ENCODE data around the gene SLC32A1. TPM values are rescaled to one million over a fixed set of nuclear protein-coding genes. Genes with fewer than 3 reads are reported as not detected.

SLC32A1 gene
- total RNA-seq, 1 experiment from 2014 or later: 0.24 TPM

DNA sequence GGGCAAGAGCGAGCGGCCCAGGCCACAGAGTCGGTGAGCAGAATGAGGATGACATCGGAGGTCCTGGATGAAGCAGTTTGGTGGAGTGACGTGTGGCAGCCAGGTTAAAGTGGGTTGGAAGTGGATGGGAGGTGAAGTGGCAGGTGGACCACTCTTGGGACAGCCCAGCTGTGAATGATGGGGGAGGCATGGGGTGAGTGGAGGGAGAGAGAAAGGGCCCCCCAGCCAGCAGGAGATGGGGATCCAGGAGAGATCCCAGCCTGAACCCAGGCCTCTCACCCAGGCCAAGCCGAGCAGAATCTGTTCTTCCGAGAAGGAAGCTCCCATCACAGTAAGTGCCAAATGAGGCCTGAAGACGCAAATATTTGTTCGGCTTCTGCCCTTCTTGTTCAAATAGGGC lies 27.0 kb upstream of the SLC32A1 start:
- no peaks in the 10 kb centered on the region for H4K20me1 ChIP-seq (ENCODE audit: control insufficient read depth, insufficient read depth, insufficient read length)
- DNase-seq: no peak
- no peaks in the 10 kb centered on the region for H3K36me3 Mint-ChIP-seq (ENCODE audit: insufficient read depth in 1 of 3, low read depth in 3 of 3)
- no peaks in the 10 kb centered on the region for H3K27me3 ChIP-seq (ENCODE audit: insufficient read depth, low read length)
- no peak overlapping the region for H2BK12ac ChIP-seq (ENCODE audit: insufficient read length, low read depth, low read length)
- H3K27ac ChIP-seq (ENCODE audit: insufficient read length, low read depth, low read length): no peak overlapping the region
- no peaks in the 10 kb centered on the region for H3K23me2 ChIP-seq (ENCODE audit: insufficient read length, low read depth, low read length, poor library complexity, severe bottlenecking)
- H3T11ph ChIP-seq (ENCODE audit: low read length): no peak overlapping the region
- H3K4ac ChIP-seq (ENCODE audit: low read depth, low read length): no peak overlapping the region
- no peak overlapping the region for H4K5ac ChIP-seq (ENCODE audit: insufficient read length, low read depth, low read length)
- H3K79me2 ChIP-seq (ENCODE audit: insufficient read depth, low read length): no peaks in the 10 kb centered on the region
- H3K27ac Mint-ChIP-seq: no peak overlapping the region
- TF ChIP-seq CTCF (conservative IDR thresholded peaks at IDR 0.05): no peak
- H2AFZ ChIP-seq (ENCODE audit: low read length): no peak overlapping the region
- H3K4me3 Mint-ChIP-seq: no peak overlapping the region
- no peaks in the 10 kb centered on the region for H3K9me3 Mint-ChIP-seq
- no peak overlapping the region for H3K23ac ChIP-seq (ENCODE audit: insufficient read length, low read depth, low read length)
- no peak overlapping the region for H2BK15ac ChIP-seq (ENCODE audit: low read depth, low read length)
- H4K8ac ChIP-seq (replicated peaks; ENCODE audit: insufficient read length, low read depth, low read length): no peak overlapping the region
- no CpG with 5 or more reads among the region's 9 CpGs for WGBS (ENCODE audit: extremely low coverage, insufficient read length, low lambda C conversion rate)
- no peak overlapping the region for H3K18ac ChIP-seq (ENCODE audit: insufficient read length, low read depth, low read length)
- H3K56ac ChIP-seq (ENCODE audit: insufficient read length, low read depth, low read length): no peak overlapping the region
- no peaks in the 10 kb centered on the region for H3K9me3 ChIP-seq (ENCODE audit: control insufficient read depth, low read depth, low read length)
- H3K9ac ChIP-seq (ENCODE audit: extremely low read depth, insufficient read length, low read length): no peak overlapping the region
- peaks cover 6 to 7% of the 10 kb centered on the region in 2 experiments; a peak in 3 of 4 replicates for H3K4me1 Mint-ChIP-seq
- H3K4me1 ChIP-seq (ENCODE audit: insufficient read depth, low read length): no peaks in the 10 kb centered on the region; the same call in 1 of the 2 replicates
- no peak overlapping the region for H3K14ac ChIP-seq (ENCODE audit: insufficient read depth, low read length)
- no peaks in the 10 kb centered on the region for H3K79me1 ChIP-seq (ENCODE audit: insufficient read depth, low read depth, low read length, poor library complexity, severe bottlenecking)
- no peak overlapping the region for H2AK5ac ChIP-seq (ENCODE audit: insufficient read length, low read length)
- no peak overlapping the region for H2BK5ac ChIP-seq (ENCODE audit: insufficient read length, low read length)
- no peak overlapping the region for H4K91ac ChIP-seq (ENCODE audit: insufficient read length, low read depth, low read length)
- H3K27me3 Mint-ChIP-seq (ENCODE audit: low read depth): peaks cover 41% of the 10 kb centered on the region
- no peak overlapping the region for H3K4me2 ChIP-seq (ENCODE audit: insufficient read depth, insufficient read length, low read length)
- no peak overlapping the region for H2BK20ac ChIP-seq (ENCODE audit: low read depth, low read length, poor library complexity, severe bottlenecking)
- no peak overlapping the region for H2BK120ac ChIP-seq (ENCODE audit: low read depth, low read length, poor library complexity, severe bottlenecking)

All from H9 (cell line).